KMS-11 (cell line): ENCODE data around the gene PLPP1.

Experiments
- H2AFZ ChIP-seq: fragments of 200-600 bp; sonication (generic); 2 replicates; pipeline ENCODE4 v1.6.1; 2016; ENCODE audit warnings: antibody characterized with exemption, mixed run types, low read depth
- H3K27ac ChIP-seq: fragments of 200-600 bp; sonication (generic); 2 replicates; pipeline ENCODE4 v1.6.1; 2016; ENCODE audit warnings: mild to moderate bottlenecking, mixed run types
- H3K27me3 ChIP-seq: fragments of 200-600 bp; sonication (generic); 2 replicates; pipeline ENCODE4 v1.6.1; 2017; ENCODE audit warnings: mild to moderate bottlenecking, low read depth, mixed run types, moderate library complexity; ENCODE audit not compliant: insufficient read depth
- H3K36me3 ChIP-seq: fragments of 200-600 bp; sonication (generic); 2 replicates; pipeline ENCODE4 v1.6.1; 2017; ENCODE audit warnings: mild to moderate bottlenecking, mixed run types; ENCODE audit not compliant: insufficient read depth
- H3K4me1 ChIP-seq: fragments of 200-600 bp; sonication (generic); 2 replicates; pipeline ENCODE4 v1.6.1; 2016; ENCODE audit warnings: mild to moderate bottlenecking, low read depth, mixed run types; ENCODE audit not compliant: poor library complexity, severe bottlenecking
- H3K4me2 ChIP-seq: fragments of 200-600 bp; sonication (generic); 2 replicates; pipeline ENCODE4 v1.7.0; 2016; ENCODE audit warnings: mild to moderate bottlenecking, mixed run types
- H3K4me3 ChIP-seq: fragments of 200-600 bp; sonication (generic); IDR thresholded peaks from 2 replicates; pipeline ENCODE4 v1.6.1; 2017; ENCODE audit warnings: low read depth, low read length, mixed read lengths; ENCODE audit not compliant: insufficient read depth
- H3K79me2 ChIP-seq: fragments of 200-600 bp; sonication (generic); 2 replicates; pipeline ENCODE4 v1.6.1; 2016; ENCODE audit warnings: low read depth, mixed run types; ENCODE audit not compliant: insufficient read depth
- H3K9ac ChIP-seq: fragments of 200-600 bp; sonication (generic); 2 replicates; pipeline ENCODE4 v1.6.1; 2016; ENCODE audit warnings: mild to moderate bottlenecking, mixed run types
- H4K20me1 ChIP-seq: fragments of 200-600 bp; sonication (generic); 2 replicates; pipeline ENCODE4 v1.6.1; 2016; ENCODE audit warnings: mild to moderate bottlenecking, mixed run types; ENCODE audit not compliant: insufficient read depth
- TF ChIP-seq, protein P1 (sequence below): fragments of 200-600 bp; sonication (generic); conservative IDR thresholded peaks from 2 replicates; pipeline ENCODE4 v1.6.1; 2017; ENCODE audit warnings: low read depth, mild to moderate bottlenecking, antibody characterized with exemption, low read length, moderate library complexity, mixed read lengths

The PLPP1 gene

DNA sequence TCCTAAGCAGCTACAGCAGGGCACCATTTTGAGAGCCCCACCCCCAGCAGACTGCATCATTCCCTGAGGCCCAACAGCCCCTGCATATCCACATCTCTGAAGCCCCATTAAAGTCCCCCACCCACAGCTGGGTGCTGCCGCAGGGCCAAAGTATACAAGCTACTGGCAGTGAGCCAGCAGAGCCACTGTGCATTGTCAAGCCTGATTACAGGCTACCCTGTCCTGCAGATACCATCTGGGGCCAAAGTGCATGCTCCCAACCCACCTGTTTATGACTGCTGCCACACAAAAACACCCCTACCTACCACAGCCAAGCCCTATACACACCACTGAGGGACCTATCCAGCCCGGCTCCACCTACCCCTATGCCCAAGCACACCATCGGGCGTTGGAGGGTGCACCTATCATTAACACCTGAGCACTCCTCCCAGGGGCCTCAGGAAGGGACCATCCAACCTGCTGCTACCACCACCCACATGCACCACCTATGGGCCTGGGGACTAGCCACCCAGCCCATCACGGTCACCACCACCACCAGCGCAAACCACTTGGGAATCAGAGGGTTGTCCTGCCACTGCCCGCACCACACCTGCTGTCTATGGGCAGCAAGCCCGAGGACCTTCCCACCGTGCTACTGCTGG is 105.0 kb downstream of the PLPP1 start:
- Histone ChIP-seq H3K4me2 (no peak overlapping the region), H3K4me1 (peaks cover 30% of the 10 kb centered on the region), H3K27me3 (no peaks in the 10 kb centered on the region), H3K79me2 (no peaks in the 10 kb centered on the region), H3K36me3 (peaks cover 5% of the 10 kb centered on the region; the same call in 1 of the 2 replicates), H3K4me3 (no peak overlapping the region), H3K9ac (no peak overlapping the region), H2AFZ (no peak overlapping the region), H4K20me1 (no peaks in the 10 kb centered on the region), H3K27ac (no peak overlapping the region)
- TF ChIP-seq, protein P1, sequence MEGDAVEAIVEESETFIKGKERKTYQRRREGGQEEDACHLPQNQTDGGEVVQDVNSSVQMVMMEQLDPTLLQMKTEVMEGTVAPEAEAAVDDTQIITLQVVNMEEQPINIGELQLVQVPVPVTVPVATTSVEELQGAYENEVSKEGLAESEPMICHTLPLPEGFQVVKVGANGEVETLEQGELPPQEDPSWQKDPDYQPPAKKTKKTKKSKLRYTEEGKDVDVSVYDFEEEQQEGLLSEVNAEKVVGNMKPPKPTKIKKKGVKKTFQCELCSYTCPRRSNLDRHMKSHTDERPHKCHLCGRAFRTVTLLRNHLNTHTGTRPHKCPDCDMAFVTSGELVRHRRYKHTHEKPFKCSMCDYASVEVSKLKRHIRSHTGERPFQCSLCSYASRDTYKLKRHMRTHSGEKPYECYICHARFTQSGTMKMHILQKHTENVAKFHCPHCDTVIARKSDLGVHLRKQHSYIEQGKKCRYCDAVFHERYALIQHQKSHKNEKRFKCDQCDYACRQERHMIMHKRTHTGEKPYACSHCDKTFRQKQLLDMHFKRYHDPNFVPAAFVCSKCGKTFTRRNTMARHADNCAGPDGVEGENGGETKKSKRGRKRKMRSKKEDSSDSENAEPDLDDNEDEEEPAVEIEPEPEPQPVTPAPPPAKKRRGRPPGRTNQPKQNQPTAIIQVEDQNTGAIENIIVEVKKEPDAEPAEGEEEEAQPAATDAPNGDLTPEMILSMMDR: no peak

DNA sequence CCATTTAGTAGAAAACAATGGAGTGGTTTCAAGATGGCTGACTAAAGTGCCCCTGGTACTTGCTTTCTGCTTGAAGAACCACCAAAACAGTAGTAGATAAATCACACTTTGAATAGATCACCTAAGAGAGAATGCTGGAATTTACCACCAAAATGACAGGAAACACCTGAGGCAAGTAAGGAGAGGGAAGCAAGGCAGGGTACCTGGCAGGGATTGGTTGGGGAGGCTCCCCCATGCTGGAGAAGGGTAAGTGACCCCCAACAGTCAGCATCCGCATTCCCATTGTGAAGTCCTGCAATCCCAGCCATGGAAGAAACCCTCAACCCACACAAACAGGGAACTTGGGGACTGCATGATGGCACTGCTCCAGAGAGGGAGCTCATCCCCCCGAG is 105.5 kb downstream of the PLPP1 start:
- no peak overlapping the region for H3K27ac ChIP-seq

DNA sequence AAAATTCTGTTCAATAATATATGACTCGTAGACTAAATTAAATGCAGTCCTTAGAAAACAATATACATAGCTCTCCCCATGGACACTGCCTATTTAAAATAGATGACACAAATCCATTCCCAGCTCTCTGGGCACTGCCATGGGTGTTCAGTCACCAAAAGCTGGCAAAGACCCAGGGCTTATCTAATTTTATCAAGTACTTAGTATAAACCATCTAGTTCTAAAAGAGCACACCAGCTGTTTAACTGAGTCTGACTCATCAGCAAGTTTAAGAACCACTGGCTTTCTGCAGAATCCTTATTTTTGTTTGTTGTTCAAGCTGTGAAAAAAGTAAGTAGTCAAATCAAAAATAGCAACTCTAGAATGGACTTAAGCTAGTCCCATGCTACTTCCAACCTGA is 107.6 kb downstream of the PLPP1 start:
- H3K4me2 ChIP-seq: peak overlapping the region; percentile 16; the same call in 1 of the 2 replicates
- peaks cover 56% of the 10 kb centered on the region for H3K4me1 ChIP-seq
- no peak overlapping the region for H3K4me3 ChIP-seq
- no peaks in the 10 kb centered on the region for H3K27me3 ChIP-seq
- TF ChIP-seq, protein P1: no peak
- no peaks in the 10 kb centered on the region for H4K20me1 ChIP-seq
- H2AFZ ChIP-seq: no peak overlapping the region
- no peak overlapping the region for H3K9ac ChIP-seq
- H3K27ac ChIP-seq: no peak overlapping the region
- peaks cover 5% of the 10 kb centered on the region; the same call in 1 of the 2 replicates for H3K36me3 ChIP-seq
- no peaks in the 10 kb centered on the region; the same call in 1 of the 2 replicates for H3K79me2 ChIP-seq

More for the DNA sequence above, 105.5 kb downstream of the PLPP1 start:
- Histone ChIP-seq H3K79me2 (no peaks in the 10 kb centered on the region), H3K4me1 (peaks cover 35% of the 10 kb centered on the region), H3K4me2 (no peak overlapping the region), H3K36me3 (peaks cover 5% of the 10 kb centered on the region; the same call in 1 of the 2 replicates), H3K27me3 (no peaks in the 10 kb centered on the region), H2AFZ (no peak overlapping the region), H3K4me3 (no peak overlapping the region), H4K20me1 (no peaks in the 10 kb centered on the region), H3K9ac (no peak overlapping the region)
- TF ChIP-seq, protein P1: no peak

DNA sequence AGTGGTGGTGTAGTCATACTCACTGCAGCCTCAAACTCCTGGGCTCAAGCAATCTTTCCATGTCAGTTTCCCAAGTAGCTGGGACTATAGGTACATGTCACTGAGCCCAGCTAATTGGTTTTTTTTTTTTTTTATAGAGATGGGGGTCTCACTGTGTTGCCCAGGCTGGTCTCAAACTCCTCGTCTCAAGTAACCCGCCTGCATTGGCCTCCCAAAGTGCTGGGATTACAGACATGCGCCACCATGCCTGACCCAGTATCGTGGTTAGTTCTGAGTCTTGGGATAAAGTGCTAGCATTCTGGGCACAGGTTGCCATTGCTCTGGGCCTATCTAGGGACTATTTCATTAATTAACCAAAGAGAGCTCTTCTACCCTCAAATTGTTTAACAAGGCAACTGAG is 108.3 kb downstream of the PLPP1 start:
- TF ChIP-seq, protein P1: no peak
- Histone ChIP-seq H3K79me2 (no peaks in the 10 kb centered on the region; the same call in 1 of the 2 replicates), H2AFZ (no peak overlapping the region), H3K36me3 (peaks cover 5% of the 10 kb centered on the region; the same call in 1 of the 2 replicates), H3K27ac (no peak overlapping the region), H3K27me3 (no peaks in the 10 kb centered on the region), H4K20me1 (no peaks in the 10 kb centered on the region), H3K4me2 (peak overlapping the region; percentile 10; the same call in 1 of the 2 replicates), H3K4me3 (no peak overlapping the region), H3K9ac (no peak overlapping the region), H3K4me1 (peaks cover 63% of the 10 kb centered on the region)
